GM23338 (cell line): ENCODE data around the gene BNIPL.

Experiments used
- CREB1 ChIP-seq: fragments of 250-450 bp; sonication (Bioruptor Pico); IDR thresholded peaks from 2 replicates; pipeline ENCODE4 v1.5.0; 2020; ENCODE audit warnings: low read depth, mild to moderate bottlenecking, moderate library complexity
- CTCF ChIP-seq, 2 experiments: fragments of 200-600 bp in 1 of 2; sonication (generic) in 1 of 2; conservative IDR thresholded peaks; 2 replicates each; pipeline versions ENCODE4 v1.5.1 to v1.6.1; 2016 to 2017; ENCODE audit warnings: antibody characterized with exemption in 2 of 2, low read depth in 2 of 2, mild to moderate bottlenecking in 2 of 2, moderate library complexity in 1 of 2
- ETS1 ChIP-seq: IDR thresholded peaks from 2 replicates; pipeline ENCODE4 v1.6.1; 2016; ENCODE audit warnings: antibody characterized with exemption
- EZH2 ChIP-seq: fragments of 200-600 bp; sonication (generic); IDR thresholded peaks from one replicate; pipeline ENCODE4 v1.8.0; 2017; ENCODE audit warnings: antibody characterized with exemption, mild to moderate bottlenecking, low read depth; ENCODE audit not compliant: unreplicated experiment
- EZH2phosphoT487 ChIP-seq: fragments of 200-600 bp; sonication (generic); IDR thresholded peaks from one replicate; pipeline ENCODE4 v1.8.1; 2018; ENCODE audit warnings: antibody characterized with exemption; ENCODE audit not compliant: unreplicated experiment
- JUNB ChIP-seq: IDR thresholded peaks from one replicate; pipeline ENCODE4 v1.6.1; 2016; ENCODE audit warnings: antibody characterized with exemption; ENCODE audit not compliant: unreplicated experiment
- NANOG ChIP-seq: IDR thresholded peaks from 2 replicates; pipeline ENCODE4 v1.6.1; 2016; ENCODE audit warnings: antibody characterized with exemption, borderline replicate concordance
- POLR2AphosphoS5 ChIP-seq: IDR thresholded peaks from 2 replicates; pipeline ENCODE4 v1.6.1; 2016; ENCODE audit warnings: antibody characterized with exemption, low read depth
- REST ChIP-seq: IDR thresholded peaks from one replicate; pipeline ENCODE4 v1.6.1; 2018; ENCODE audit warnings: antibody characterized with exemption; ENCODE audit not compliant: unreplicated experiment
- STAT1 ChIP-seq: IDR thresholded peaks from one replicate; pipeline ENCODE4 v1.6.1; 2016; ENCODE audit warnings: antibody characterized with exemption; ENCODE audit not compliant: unreplicated experiment
- ZNF114 ChIP-seq: fragments of 250-450 bp; sonication (Bioruptor Pico); IDR thresholded peaks from 2 replicates; pipeline ENCODE4 v1.5.0; 2020; ENCODE audit warnings: mild to moderate bottlenecking, moderate library complexity
- ZNF331 ChIP-seq: fragments of 250-450 bp; sonication (Bioruptor Pico); IDR thresholded peaks from 2 replicates; pipeline ENCODE4 v1.5.0; 2020; ENCODE audit warnings: low read depth, mild to moderate bottlenecking, moderate library complexity
- ZNF462 ChIP-seq: fragments of 250-450 bp; sonication (Bioruptor Pico); IDR thresholded peaks from 2 replicates; pipeline ENCODE4 v1.5.0; 2020; ENCODE audit warnings: mild to moderate bottlenecking, moderate library complexity

- no peak for TF ChIP-seq ZNF114 (CRISPR knock-in tag)
- no peak for TF ChIP-seq CTCF (conservative IDR thresholded peaks at IDR 0.05; ENCODE audit: low read depth in 2 of 2)
- no peak for TF ChIP-seq POLR2AphosphoS5
- no peak for TF ChIP-seq CREB1 (CRISPR knock-in tag)
- no peak for TF ChIP-seq EZH2phosphoT487
- TF ChIP-seq REST: no peak
- no peak for TF ChIP-seq ETS1
- no peak for TF ChIP-seq EZH2
- no peak for TF ChIP-seq JUNB
- TF ChIP-seq STAT1: no peak
- TF ChIP-seq NANOG: no peak
- TF ChIP-seq ZNF462 (CRISPR knock-in tag): no peak
- TF ChIP-seq ZNF331 (CRISPR knock-in tag): no peak
Measured at GRCh38 chr1:151085953-151086559, 49.7 kb downstream of the BNIPL start.
